ENCODE results near the gene DYNLRB1.
A peak's percentile ranks its signal among the peaks of the same experiment; 100 is the strongest.

The DYNLRB1 gene

GRCh38 chr20:34525709-34526416, 9.6 kb downstream of the DYNLRB1 start:
- Histone ChIP-seq H3K27me3 (ENCODE audit: insufficient read depth, poor library complexity, severe bottlenecking) (no peaks in the 10 kb centered on the region), H3K36me3 (ENCODE audit: low read depth) (peaks cover 60% of the 10 kb centered on the region), H3K9me3 (ENCODE audit: severe bottlenecking) (no peaks in the 10 kb centered on the region), H3K4me3 (ENCODE audit: severe bottlenecking) (no peak overlapping the region), H3K4me1 (ENCODE audit: insufficient read depth, poor library complexity, severe bottlenecking) (peaks cover 18% of the 10 kb centered on the region), H3K27ac (ENCODE audit: poor library complexity, severe bottlenecking) (peak overlapping the region; percentile 60)
- DNase-seq (ENCODE audit: low spot score): peak; percentile 100
- TF ChIP-seq CTCF (IDR thresholded peaks at IDR 0.05; ENCODE audit: poor library complexity, severe bottlenecking): no peak
- ATAC-seq (ENCODE audit: low read depth): peak; percentile 92

DNA sequence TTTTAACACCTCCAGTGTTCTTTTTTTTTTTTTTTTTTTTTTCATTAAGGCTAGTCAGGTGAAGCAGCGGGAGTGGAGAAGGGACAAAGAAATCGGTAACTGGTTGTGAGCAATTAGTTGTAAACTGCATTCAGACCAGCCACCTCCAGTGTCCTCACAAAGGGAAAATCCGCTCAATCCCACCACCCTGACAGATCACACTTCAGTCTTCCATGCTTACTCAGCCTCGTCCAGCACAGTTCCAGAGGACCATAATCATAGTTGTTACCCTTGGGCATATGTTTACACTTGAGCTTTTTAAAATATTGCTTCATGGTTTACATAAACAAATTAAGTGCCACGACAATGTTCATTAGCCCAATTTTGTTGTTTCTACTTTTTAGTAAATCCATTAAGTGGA, 10.2 kb downstream of the DYNLRB1 start:
- H3K9me3 ChIP-seq (ENCODE audit: severe bottlenecking): no peaks in the 10 kb centered on the region
- peaks cover 65% of the 10 kb centered on the region for H3K36me3 ChIP-seq (ENCODE audit: low read depth)
- TF ChIP-seq CTCF (IDR thresholded peaks at IDR 0.05; ENCODE audit: poor library complexity, severe bottlenecking): no peak
- DNase-seq (ENCODE audit: low spot score): no peak
- H3K27me3 ChIP-seq (ENCODE audit: insufficient read depth, poor library complexity, severe bottlenecking): no peaks in the 10 kb centered on the region
- ATAC-seq (ENCODE audit: low read depth): no peak
- no peak overlapping the region for H3K4me3 ChIP-seq (ENCODE audit: severe bottlenecking)
- H3K4me1 ChIP-seq (ENCODE audit: insufficient read depth, poor library complexity, severe bottlenecking): peaks cover 18% of the 10 kb centered on the region
- H3K27ac ChIP-seq (ENCODE audit: poor library complexity, severe bottlenecking): peak overlapping the region; percentile 60

DNA sequence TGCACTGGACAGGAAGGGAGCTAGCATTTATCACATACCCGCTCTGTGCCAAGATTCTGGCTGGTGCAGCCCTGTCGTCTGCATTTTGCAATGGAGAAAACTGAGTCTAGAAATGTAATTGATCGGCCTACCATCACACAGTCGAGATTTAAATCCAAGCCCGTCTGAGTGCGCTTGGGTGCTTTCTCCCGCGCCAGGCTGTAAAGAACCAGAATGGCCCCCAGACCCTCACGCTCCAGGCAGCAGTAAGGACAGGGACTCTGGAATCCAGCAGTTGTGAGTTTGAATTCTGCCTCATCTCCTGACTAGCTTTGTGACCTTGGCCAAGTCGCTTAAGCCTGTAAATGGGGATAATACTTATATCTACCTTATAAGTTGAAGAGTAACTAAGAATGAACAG, 10.8 kb downstream of the DYNLRB1 start:
- ATAC-seq (ENCODE audit: low read depth) (no peak), DNase-seq (ENCODE audit: low spot score) (peak; percentile 48)
- peaks cover 68% of the 10 kb centered on the region for H3K36me3 ChIP-seq (ENCODE audit: low read depth)
- H3K9me3 ChIP-seq (ENCODE audit: severe bottlenecking): no peaks in the 10 kb centered on the region
- no peak for TF ChIP-seq CTCF (IDR thresholded peaks at IDR 0.05; ENCODE audit: poor library complexity, severe bottlenecking)
- peaks cover 18% of the 10 kb centered on the region for H3K4me1 ChIP-seq (ENCODE audit: insufficient read depth, poor library complexity, severe bottlenecking)
- H3K4me3 ChIP-seq (ENCODE audit: severe bottlenecking): no peak overlapping the region
- peak overlapping the region; percentile 60 for H3K27ac ChIP-seq (ENCODE audit: poor library complexity, severe bottlenecking)
- H3K27me3 ChIP-seq (ENCODE audit: insufficient read depth, poor library complexity, severe bottlenecking): no peaks in the 10 kb centered on the region

DNA sequence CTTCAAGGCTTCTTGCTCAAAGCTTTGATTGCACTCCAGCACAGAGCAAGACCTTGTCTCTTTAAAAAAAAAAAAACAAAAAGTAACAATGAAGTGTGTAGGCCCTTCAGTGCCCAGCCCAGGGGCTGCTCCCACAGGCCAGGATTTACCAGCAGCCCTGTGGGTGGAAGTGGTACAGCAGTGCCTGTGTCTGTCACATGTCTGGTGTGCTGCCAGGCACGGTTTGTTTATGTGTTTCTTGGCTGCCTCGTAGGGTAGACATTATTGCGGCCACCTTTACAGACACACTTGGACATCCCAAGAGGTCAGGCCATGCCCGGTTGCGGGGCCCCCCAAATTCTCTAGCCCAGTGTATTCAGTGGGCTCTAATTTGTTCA, 12.7 kb downstream of the DYNLRB1 start:
- ATAC-seq (ENCODE audit: low read depth): no peak
- Histone ChIP-seq H3K4me3 (ENCODE audit: severe bottlenecking) (no peak overlapping the region), H3K9me3 (ENCODE audit: severe bottlenecking) (no peaks in the 10 kb centered on the region), H3K27ac (ENCODE audit: poor library complexity, severe bottlenecking) (no peak overlapping the region), H3K4me1 (ENCODE audit: insufficient read depth, poor library complexity, severe bottlenecking) (peaks cover 18% of the 10 kb centered on the region), H3K27me3 (ENCODE audit: insufficient read depth, poor library complexity, severe bottlenecking) (no peaks in the 10 kb centered on the region), H3K36me3 (ENCODE audit: low read depth) (peaks cover 82% of the 10 kb centered on the region)
- DNase-seq (ENCODE audit: low spot score): peak; percentile 67
- no peak for TF ChIP-seq CTCF (IDR thresholded peaks at IDR 0.05; ENCODE audit: poor library complexity, severe bottlenecking)

DNA sequence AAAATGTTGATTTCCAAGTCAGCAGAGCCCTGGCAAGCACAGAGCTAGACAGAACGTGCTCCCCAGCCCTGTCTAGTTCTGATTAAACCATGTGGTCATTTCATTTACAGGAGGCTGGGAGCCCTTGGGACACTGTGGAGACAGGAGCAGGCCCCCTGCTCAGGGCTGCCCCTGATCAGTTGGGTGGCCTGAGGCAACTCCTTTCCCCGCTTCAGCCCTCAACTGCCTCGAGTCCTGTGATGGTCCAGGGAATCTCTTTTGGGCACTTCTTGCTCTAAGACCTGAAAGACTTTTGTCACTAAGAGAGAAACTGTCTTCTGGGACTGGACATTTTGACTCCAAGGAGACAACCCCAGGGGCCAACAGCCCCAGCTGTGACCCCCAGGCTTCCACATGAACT, 13.5 kb downstream of the DYNLRB1 start:
- H3K4me3 ChIP-seq (ENCODE audit: severe bottlenecking): no peak overlapping the region
- peaks cover 18% of the 10 kb centered on the region for H3K4me1 ChIP-seq (ENCODE audit: insufficient read depth, poor library complexity, severe bottlenecking)
- H3K36me3 ChIP-seq (ENCODE audit: low read depth): peaks cover 90% of the 10 kb centered on the region
- ATAC-seq (ENCODE audit: low read depth) (no peak), DNase-seq (ENCODE audit: low spot score) (peak; percentile 57)
- no peaks in the 10 kb centered on the region for H3K9me3 ChIP-seq (ENCODE audit: severe bottlenecking)
- H3K27ac ChIP-seq (ENCODE audit: poor library complexity, severe bottlenecking): no peak overlapping the region
- TF ChIP-seq CTCF (IDR thresholded peaks at IDR 0.05; ENCODE audit: poor library complexity, severe bottlenecking): no peak
- no peaks in the 10 kb centered on the region for H3K27me3 ChIP-seq (ENCODE audit: insufficient read depth, poor library complexity, severe bottlenecking)

Measured in RWPE2 (cell line).